ENCODE measurements around the gene RPL27A.

DNA sequence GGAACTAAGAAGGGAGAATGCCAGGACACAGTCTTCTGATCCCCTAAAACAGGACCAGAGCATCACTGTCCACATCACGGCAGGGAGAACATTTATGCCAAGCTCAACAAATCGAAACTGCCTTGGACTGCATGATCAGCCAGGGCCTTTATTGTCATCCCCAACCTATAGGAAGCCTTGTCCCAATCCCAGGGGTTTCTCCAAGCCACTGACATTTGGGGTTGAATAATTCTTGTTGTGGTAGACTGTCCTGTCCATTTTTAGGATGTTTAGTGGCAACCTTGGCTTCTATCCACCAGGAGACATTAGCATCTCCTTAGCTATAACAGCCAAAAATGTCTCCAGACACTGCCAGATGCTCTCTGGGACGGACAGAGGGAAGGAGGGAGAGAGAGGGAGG, 37.1 kb downstream of the RPL27A start:
- no peak for TF ChIP-seq POLR2A (IDR thresholded peaks at IDR 0.05)
- TF ChIP-seq EP300 (IDR thresholded peaks at IDR 0.05; ENCODE audit: low read depth) = no peak

All from transverse colon (tissue), 1 donor.